GM04503 (cell line): ENCODE results near the gene BCKDHB.
"Not testable (repeated sequence)": the region's sequence is repeated elsewhere in the genome, so short reads cannot be mapped to it uniquely, and the experiment has no call there.

Experiments used
- DNase-seq: peaks from one replicate; pipeline ENCODE4 v3.0.0-alpha.2; 2012; ENCODE audit warnings: low read depth

The BCKDHB gene

DNA sequence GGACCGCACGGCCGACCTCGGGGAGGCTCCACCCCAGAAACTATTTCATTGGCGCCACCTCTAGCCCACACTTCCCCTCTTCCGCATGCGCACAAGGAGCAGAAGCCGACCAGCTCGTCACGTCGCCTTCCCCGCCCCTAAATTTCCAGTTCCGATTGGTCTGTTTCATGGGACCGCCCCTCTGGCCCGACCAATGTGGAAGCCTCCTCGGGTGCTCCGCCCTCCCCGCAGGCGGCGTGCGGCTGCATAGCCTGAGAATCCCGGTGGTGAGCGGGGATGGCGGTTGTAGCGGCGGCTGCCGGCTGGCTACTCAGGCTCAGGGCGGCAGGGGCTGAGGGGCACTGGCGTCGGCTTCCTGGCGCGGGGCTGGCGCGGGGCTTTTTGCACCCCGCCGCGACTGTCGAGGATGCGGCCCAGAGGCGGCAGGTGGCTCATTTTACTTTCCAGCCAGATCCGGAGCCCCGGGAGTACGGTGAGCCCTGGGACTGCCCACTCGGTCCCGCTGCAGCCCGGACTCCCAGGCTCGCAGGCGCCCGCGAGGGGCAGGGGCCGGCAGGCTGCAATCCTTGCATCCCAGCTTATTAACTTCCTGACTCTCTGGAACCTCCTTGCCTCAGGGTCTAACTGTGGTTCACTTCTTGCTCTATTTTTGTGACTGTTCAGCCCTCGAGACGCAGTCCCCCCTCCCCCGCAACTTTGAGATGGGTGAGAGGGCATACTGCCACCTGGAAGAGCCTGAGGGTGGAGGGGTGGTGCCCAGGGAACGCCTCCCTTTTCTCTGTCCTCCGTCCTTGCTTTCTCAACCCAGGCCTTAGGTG, at the start of gene BCKDHB:
TSS of gene BCKDHB (plus strand) at position 254 of the 818 bp plus-strand sequence. CDS start at position 277, 23 bp downstream.
- DNase-seq, result peak; percentile 90

GRCh38 chr6:80060774-80061173, 45.7 kb upstream of the BCKDHB start:
- no peak for DNase-seq

- DNase-seq, result not testable (repeated sequence)
These were observed 38.3 kb upstream of the BCKDHB start for GRCh38 chr6:80068146-80068545.

- not testable (repeated sequence) for DNase-seq
These were observed 36.0 kb upstream of the BCKDHB start for GRCh38 chr6:80070431-80070830.

DNA sequence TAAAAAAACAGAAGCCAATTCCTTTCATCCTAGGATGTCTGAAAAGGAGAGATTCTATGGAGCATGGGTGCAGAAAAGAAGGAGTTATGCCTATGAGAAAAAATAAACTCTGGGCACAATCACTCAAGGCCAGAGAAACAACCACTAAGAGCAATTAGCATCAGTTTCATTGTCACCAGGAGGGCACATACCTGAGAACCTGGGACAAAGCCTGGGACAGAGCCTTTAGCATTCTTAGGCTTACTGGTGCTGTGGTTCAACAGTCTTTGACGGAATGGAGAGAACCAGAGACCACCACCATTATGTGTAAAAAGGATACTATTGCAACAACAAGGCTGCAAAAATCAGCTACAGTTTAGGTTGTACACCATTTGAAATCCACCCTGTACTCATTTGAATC, 29.4 kb upstream of the BCKDHB start:
- DNase-seq, result no peak

DNA sequence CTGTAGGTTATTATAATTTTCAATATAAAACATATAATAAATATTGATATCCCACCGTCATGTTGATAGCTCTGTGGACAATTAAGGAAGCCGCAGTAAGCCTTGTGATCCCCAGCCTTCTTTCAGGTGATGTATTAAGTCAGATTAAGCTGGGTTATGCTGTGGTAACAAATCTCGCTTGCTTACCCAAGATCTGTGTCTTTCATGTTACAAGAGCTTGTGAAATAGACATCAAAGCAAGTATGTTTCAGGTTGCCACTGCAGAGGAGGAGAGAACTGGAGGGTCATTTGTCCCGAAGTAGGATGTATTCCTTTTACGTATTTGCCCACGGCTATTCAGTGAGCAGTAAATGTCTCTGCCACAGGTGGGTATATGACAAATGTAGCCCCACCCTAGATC, 17.8 kb upstream of the BCKDHB start:
- DNase-seq, result no peak

GRCh38 chr6:80091506-80091905, 15.0 kb upstream of the BCKDHB start:
- no peak for DNase-seq

DNA sequence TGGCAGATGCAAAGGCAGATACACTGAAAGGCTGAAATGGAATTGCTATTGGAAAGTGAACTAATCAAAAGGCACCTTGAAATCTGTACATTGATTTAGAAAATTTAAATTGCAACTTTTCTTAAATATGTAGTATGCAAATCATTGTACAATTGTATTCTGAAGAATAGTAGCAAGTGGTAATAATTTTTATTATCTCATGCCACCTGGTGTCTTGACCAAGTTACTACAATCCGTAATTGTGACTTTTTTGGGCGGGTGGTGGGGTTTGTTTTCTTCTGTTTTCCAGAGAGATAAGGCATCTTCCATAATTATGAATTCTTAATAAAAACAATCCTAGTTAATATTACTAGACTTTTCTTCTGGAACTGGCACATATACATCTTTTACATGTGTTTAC, 12.5 kb upstream of the BCKDHB start:
- no peak for DNase-seq

- no peak for DNase-seq
These were observed 10.9 kb upstream of the BCKDHB start for GRCh38 chr6:80095600-80095999.

DNA sequence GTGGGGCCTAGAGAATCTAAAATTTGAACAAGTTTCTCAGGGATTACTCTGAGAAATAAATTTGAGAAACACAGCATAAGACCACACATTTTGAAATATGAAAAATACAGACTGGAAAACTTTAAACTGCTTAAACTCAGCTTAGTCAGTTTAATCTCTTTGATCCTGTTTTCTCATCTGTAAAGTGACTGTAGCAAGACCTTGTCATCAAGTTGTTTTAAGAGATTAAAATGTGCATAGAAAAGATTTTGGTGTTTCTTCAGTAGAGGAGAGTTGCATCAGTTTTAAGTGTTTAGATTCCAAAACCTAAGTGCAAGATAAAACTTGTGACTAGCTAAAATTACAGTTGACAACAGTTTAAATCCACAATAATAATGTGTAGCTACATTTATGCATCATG, 8.1 kb upstream of the BCKDHB start:
- no peak for DNase-seq

- no peak for DNase-seq
These were observed 2.0 kb upstream of the BCKDHB start for GRCh38 chr6:80104520-80104919.

- no peak for DNase-seq
These were observed 476 bp upstream of the BCKDHB start for GRCh38 chr6:80105972-80106417.

DNA sequence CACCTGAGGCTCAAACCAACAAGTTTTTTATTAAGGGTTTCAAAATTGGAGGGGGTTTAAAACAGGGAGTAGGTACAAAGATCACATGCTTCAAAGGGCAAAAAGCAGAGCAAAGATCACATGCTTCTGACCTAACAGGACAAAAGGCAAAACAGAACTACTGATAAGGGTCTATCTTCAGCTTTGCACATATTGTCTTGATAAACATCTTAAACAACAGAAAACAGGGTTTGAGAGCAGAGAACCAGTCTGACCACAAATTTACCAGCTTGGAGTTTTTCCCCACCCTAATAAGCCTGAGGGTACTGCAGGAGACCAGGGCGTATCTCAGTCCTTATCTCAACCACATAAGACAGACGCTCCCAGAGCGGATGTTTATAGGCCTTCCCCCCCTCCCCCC, 16.1 kb downstream of the BCKDHB start:
- not testable (repeated sequence) for DNase-seq

GRCh38 chr6:80126657-80127345, 20.3 kb downstream of the BCKDHB start:
- DNase-seq, result no peak

GRCh38 chr6:80129485-80129884, 23.0 kb downstream of the BCKDHB start:
- DNase-seq, result no peak

GRCh38 chr6:80133020-80133419, 26.5 kb downstream of the BCKDHB start:
- DNase-seq, result no peak

DNA sequence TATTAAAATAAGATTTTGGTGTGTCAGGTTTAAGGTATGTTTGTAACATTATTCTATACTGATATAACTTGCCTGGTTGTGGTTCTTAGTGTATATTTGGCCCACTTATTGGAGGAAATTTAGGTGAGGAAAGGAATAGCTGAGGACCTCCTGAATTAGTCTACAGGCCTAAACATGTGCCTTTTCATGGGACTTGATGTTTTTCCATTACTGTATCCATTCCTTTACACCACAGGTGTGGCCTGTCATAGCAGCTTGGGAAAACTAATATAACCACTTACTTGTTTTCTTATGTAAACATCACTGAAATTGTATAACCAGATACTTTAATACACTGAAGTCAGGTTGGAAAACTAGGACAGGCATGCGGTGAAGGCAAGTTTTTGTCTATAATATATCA, 27.6 kb downstream of the BCKDHB start:
- DNase-seq, result no peak

DNA sequence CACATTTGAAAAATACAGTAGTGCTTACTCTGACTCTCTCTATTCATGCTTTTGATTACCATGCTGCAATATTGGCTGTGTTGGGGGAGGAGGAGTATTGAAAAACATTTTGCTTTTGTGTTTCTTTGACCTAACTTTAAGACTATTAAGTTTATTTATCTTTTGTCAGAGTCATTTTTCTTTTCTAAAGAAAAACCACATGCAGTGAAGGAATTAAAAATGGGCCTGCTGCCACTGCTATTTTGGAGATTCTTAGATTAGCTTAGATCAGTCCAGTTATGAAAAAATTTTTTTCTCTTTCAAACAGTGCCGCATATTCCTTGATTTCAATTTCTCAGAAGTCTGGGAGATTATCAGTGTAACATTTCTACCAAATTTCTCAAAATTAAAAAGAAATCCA, 36.1 kb downstream of the BCKDHB start:
- DNase-seq, result no peak

DNA sequence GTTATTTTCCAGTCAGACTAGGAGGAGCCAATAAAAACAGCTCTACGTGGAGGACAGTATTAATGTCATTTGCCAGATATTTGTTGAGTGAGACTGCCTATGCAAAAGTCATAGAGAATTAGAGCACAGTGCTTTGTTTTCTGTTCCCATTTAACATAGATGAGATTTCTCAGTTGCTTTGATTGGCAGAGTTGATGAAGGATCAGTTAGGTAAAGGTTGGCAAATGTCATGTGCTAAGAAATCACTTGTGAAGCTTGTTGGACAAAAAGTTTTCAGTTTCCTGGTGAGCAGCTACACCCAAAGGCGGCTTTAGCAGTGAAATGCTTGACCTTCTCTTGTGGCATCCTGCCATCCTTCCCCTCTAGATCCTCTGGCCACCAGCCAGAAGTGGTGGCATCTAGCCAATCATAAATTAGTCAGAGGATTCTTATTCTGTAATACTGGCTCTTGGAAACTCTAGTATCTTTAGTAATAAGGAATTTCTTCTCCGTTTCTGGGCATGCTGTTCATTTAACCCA, 37.0 kb downstream of the BCKDHB start:
- DNase-seq, result peak; percentile 64

GRCh38 chr6:80144753-80145315, 38.4 kb downstream of the BCKDHB start:
- DNase-seq, result no peak

DNA sequence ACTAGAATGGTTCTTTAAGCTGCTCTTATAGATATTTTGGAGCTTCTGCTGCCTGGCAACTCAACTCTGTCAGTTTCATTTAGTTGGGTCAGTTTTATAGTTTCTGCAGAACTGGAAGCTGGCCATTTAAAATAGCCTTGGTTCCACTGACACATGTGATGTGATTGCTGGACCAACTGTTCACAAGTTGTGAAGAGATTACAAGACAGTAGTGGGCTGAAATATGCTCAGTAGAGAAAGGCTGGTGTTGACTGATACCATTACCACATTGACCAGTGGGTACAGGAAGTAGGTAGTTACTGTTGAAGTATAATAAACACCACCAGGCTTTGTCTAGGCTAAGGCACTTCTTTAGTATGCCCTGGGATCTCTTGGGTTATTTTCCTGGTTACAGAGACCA, 39.0 kb downstream of the BCKDHB start:
- DNase-seq, result no peak

- DNase-seq, result no peak
These were observed 39.5 kb downstream of the BCKDHB start for GRCh38 chr6:80145921-80146320.

- no peak for DNase-seq
These were observed 41.7 kb downstream of the BCKDHB start for GRCh38 chr6:80148220-80148619.
